Stimulated activated CD8-positive, alpha-beta memory T cell treated with anti-CD3 and anti-CD28 coated beads, Interleukin-4, amount 100 ng/mL, for 1 hour (primary cell): Measurements from ENCODE around the gene SLC38A3.

ENCODE experiments used
- DNase-seq, 2 donors: peaks; one replicate each; pipeline ENCODE4 v3.0.0-alpha.2; 2020; ENCODE audit warnings: low read depth in 2 of 2, low spot score in 1 of 2

Gene SLC38A3

DNA sequence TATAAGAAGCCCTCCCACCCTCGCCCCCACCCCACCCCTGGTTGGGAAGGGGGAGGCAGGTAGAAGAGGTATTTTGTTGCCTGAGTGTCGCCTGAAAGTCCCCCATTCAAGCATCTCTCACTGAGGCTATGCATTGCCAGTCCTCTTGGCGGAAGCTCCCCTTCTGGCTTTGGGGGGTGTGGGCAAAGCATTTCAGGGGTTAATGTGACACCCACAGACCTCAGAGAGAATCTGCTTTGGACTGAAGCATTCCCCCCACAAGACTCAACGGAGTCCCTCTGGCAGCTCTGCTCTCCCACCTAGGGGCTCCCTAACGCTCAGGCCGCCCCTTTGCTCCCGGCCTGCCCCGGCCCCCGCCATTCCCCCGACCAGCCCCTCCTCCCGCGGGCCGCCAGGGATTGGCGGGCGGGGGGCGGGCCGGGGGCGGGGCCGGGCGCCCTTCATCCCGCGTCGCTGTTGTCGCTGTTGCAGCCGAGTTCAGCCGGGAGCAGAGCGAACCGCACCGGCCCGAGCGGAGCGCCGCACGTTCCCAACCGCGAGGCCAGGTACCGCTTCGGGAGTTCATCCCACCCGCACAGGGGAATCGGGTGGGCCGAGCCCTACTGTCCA is at the start of gene SLC38A3:
Gene SLC38A3, plus strand, starts transcription at position 468 of the 609 bp plus-strand sequence. CDS start 8,929 bp downstream, outside the sequence.
- DNase-seq, result no peak

DNA sequence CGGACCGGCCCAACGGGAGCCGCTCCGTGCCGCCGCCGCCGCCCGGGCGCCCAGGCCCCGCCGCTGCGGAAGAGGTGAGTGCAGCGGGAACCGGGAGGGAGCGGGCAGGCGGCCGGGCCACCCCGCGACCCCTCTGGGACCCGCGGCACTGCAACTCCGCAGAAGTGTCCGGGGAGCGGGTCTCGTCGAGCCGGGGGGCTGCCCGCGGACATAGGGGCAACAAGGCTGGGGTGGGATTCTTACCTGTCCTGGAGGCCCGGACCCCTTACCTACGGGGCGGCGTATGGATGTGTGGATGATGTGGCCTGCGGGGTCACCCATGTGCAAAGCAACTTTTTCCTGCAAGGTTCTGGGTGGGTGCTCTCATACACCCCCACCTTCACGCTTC is 49.6 kb upstream of the SLC38A3 start:
- no peak for DNase-seq

DNA sequence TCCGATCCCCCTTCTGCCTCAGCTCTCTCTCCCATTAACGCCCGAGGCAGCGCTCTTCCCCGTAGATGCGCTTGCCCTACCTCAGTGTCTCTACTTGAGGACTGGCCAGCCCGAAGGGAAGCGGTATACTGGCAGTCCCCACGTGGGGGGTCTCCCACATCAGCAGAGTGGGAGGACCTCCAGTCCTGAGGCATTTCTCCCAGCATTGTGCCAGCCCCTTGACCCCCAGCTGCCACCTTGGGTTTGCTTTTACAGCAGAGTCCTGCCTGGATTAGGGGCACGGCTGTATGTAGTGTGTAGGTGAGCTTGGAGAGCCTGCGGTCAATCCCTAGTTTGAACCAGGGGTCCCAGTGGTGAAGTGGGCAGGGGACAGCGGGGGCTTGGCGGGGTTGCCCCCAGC is 49.2 kb upstream of the SLC38A3 start:
- no peak for DNase-seq

DNA sequence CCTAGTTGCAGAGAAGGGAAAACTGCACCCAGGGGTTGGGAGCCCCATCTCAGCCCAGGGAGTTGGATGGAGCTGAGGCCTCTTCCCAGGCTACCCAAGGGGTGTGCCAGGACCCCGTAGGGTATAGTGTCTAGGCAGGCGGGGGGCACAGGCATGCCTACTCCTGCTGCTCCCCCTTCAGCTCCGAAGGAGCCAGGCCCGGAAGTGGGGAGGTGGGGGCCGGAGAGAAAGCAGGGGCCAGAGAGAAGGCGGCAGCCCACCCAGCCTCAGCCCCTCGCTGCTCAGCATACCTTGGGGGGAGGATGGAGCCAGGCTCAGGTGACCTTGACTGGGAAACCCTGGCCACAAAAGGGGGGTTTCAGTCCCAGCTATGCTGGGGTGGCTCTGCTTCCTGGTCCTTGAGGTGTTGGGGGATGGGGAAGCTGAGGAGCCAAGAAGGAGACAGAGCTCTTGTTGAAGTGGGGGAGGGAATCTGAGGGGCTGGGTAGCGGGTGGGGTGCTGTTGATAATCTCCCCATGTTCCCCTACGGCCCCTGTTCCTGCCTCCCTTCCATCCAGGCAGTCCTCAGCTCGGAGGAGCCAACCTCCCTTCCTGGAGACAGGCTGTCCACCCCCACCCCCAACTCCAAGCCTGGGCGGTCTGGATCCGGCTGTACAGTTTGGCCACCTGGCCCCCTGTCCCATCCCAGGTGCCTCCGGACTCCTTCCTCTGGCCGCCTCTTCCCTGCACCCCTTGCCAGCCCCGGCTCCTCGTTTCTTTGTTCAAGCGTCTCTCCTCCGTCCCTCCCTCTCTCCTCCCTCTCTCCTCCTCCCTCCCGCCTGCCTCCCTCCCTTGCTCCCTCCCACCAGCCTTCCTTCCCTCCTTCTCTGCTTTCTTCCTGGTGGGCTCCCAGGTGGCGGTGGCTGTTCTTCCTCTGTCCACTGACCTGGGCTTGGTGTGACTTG is 48.2 kb upstream of the SLC38A3 start:
- DNase-seq, result no peak

DNA sequence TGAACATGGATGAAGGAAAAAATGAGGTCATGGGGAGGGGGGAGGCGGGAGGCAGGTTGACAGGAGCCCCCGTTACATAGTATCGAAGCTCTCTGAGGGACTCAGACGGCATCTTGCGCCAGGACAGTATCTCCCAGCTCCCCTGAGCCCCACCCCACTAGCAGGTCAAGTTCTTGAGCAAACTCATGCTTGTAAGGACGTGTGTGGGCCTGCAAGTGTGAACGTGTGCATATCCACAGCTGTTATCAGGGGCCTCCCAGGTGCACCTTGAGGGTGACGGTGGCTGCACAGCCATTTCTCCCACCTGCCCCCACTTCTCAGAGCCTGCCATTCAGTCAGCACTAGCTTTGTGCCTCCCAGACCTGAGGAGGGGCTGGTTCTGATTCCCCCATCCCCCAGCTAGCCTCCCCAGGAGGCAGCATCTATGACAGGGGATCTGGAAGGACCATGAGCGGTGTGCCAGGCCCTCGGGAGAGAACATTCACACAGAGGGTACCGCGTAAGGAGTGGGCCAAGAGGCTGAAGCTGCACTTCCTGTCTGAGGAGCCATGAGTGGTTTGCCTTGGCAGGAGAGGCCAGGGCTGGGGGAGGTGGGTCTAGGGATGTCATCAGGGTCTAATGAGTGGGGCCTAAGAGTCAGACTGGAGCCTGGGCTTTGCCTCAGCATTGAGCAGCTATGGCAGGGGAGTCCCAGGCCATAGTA is 47.1 kb upstream of the SLC38A3 start:
- no peak for DNase-seq

DNA sequence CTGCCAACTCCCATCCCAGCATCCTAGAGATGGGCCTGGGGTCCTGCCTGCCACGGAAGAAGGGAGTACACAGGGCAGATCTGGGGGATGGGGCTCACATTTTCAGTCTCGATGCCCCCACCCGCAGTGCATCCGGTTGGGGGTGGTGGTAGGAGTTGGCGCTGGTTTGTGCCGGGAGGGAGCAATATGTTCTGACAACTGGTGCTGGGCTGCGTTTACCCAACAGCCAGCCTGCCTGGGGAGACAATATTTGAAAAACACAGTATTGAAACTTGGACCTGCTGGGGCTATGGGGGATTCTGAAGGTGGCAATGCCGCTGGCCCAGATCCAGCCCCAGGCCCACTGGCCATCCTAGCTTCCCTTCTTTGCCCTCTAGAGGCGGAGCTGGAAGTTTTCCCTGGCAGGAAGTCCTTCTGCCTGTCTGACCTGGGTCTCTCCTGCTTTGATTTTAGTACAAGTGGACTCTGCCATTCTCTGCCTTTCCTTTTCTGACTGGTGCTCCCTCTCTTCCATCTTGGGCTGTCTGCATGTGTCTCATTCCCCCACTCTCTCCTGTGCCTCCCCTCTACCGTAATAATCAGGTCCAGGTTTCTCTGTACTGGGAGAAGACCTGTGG is 46.4 kb upstream of the SLC38A3 start:
- DNase-seq, result no peak

DNA sequence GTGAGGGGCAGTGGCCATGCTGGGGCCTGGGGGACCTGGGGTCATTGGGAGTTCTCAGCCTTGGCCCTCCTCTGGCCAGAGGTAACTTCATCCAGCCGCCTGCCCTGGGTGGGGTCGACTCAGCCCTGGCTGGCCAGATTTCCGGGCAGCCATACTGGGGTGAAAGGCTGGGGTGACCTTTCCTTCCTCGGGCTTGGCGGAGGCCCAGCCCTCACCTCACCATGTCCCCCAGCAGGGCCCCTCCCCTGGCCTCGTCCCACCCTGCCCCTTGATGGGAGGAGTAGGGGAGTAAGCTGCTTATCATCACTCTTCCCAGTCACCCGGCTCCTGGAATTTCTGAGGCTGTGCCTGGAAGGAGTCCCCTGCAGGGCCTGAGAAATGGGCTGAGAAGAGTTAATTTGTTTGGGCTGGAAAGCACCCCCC is 44.5 kb upstream of the SLC38A3 start:
- DNase-seq, result no peak

DNA sequence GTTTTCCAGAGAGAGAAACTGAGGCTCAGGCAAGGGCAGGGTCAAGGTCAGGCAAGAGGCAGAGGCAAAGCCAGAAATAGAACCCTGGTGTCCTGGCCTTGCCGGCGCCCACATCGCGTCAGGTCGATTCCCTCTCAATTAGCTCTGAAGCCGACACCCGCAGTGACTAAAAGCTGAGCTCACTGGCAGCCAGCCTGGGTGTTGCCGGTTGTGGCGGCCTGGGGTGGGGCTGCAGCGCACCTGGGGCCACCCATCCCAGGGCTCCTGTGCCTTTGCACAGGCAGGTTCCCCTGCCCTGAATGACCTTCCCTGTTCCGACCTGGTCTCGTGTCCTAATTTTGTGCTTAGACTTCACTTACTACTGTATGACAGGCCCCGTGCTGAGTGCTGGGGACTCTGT is 43.8 kb upstream of the SLC38A3 start:
- DNase-seq, result no peak

DNA sequence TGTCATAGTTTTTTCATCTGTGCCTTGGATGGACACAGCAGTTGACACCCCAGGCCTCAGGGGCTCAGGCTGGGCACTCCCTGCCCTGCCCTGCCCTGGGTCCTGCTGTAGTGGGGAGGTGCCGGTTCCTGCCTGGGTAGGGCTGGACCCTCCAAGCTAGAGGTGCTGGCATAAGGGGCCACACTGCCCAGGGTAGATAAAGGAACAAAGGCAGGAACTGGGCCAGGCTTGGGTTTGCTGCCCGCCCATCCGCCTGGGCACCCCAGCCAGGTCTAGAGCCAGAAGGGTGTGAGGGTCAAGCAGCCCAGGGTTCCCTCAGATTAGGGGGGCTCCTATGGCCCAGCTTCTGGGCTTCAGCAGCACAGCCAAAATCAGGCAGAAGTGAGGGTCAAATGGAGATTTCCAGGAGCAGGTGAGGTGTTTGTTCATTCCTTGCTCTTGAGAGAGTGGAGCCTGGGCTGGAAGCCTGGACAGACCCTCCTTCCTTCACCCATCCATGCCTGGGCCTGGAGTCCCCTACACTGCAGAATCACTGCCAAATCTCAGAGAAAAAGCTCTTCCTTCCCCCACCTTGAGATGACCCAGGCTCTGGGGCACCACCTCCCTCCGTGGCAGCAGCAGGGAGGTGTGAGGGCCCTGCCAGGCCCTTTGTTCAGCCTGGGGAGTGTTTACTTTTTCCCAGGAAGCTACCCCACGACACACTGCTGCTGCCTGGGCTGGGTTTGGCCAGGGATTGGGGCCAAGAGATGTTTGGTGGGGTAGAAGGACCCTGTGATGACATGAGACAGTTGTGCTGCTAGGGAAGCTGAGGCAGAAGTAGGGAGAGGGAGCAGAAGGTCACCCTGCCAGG is 42.8 kb upstream of the SLC38A3 start:
- DNase-seq, result no peak

DNA sequence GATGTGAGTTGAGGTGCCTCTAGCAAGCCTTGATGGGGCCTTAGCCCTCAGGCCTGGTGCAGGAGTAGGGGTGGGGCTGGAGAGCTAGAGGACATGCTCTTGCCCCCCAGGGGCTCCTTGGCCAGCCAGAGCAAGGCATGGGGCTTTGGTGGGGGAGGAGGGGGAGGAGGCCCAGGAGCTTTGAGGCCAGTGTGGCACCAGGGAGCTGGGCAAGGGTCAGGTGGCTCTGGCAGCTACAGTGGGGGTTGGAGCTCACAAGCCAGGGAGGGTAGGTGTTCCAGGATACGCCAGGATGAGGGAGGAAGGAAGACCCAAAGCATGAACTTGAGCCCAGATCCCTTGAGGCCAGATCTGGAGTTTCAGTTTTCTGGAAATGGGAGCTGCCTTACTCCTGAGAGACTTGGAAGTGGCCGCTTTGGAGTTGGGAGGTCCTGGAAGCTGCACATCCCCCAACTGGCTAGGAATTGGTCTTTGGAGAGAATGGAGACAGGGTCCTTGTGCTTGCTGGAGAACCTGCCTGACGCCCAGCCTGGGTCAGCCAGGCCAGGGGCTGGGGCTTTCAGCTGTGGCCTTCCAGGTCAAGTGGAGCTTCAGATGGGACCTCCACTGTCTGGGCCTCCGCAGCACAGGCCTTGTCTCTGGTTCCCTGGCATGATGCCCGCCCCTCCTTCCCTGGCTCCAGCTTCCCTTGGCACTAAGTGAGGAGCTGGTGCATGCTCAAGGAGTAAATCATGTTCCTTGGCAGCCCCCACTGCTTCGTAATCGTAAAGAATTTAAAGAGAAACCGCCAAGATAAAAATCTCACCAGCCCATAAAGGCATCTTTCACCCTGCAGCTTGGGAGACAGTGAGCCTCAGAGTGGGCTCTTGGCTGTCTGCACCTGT is 41.3 kb upstream of the SLC38A3 start:
- no peak for DNase-seq

DNA sequence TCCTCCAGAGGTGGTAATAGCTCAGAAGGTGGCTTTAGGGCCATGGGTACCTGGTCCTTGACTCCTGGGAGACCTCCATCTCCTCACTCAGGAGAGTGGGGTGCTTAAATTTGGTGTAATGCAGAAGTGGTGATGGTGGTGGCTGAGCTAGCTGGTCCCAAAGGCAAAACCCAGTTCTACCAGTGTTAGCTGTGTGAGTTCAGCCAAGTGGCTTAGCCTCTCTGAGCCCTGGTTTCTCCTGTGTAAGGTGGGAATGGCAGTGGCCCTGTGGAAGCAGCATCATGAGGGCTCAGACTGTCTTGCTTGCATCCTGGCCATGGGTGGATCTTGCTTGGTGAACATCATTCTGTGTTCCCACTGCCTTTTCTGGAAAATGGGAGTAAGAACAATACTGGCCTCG is 40.6 kb upstream of the SLC38A3 start:
- DNase-seq, result no peak

DNA sequence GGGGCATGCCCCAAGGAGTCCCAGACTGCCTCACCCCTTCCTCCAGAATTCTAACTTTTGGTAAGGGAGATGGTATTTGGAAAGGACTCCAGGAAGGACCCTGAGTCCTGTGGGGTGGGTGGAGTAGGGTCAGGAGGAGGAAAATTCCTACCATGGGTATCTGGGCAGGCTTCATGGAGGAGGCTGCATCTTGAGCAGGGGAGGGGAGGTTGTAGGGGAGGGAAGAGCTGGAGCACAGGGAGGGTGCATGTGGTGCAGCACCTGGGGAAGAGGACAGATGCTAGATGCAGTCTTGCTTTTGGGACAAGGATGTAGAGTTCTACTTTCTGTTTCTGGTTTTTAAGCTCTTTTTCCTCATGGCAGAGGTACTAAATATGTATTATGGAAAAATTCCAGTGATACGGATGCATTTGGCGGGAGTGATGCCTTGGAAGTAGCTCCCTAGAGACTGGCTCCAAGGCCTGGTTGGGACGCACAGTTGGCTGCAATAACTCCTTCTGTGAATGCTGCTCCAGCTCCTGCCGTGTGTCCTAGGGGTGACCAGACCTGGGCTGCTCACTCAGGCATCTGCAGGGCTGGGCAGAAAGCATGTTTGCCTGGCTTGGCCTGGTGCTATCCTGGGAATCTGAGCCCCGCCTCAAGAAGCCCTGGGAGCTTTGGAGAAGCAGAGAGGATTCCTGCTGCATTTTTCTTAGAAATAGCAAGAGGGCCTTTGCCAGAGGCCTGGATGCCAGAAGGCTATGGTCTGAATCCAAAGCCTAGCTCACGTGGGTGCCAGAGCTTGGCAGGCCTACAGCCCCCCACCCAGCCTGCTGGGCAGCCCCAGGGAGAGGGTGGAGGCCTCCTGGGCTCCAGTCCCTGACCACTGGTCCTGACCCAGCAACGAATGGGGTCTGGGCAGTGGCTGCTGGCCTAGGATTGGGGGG is 39.8 kb upstream of the SLC38A3 start:
- no peak for DNase-seq

DNA sequence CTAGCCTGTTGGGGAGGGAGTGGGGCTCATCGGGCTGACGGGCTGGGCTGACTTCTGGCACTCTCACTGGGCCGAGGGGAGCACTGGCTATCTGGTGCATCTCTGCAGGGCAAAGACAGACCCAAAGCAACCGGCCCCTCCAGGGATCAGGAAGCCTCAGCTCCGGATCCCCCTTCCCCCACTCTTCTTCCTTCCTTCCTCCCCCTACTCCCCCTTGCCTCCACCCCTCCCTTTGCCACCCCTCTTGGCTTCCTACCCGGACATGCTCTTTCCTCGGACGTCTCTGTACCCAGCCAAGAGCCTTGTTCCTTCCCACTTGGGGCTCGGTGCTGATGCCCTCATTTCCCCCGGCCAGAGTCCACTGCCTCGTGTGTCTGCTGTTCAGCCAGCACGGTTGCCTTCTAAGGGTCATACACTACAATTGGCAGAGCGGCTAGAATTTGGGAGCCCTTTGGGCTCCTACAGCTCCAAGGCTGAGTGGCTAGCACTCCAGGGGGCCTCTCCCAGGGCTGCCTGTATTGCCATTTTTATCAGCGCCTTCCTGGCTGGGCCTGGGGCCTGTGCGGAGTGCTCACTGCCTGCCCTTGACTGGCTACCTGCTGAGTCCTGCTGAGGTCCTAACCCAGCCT is 39.0 kb upstream of the SLC38A3 start:
- DNase-seq, result no peak

DNA sequence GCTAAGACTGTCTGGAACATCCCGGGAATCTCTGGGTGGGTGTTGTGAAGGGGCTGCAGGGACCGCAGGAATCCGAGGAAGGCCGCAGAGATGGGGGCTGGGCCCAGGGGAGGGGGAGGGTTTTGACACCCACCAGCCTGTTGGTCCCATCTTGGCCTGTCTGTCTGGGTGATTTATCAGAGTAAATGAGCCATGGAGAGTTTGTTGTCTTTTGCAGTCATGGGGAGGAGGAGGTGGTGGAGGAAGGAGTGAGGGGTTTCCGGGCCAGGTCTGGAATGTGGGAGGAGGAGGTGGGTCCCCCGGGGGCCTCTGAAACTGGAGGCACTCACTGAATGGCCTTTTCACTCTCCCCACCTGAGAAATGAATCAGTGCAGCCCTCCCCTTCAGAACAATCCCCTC is 38.5 kb upstream of the SLC38A3 start:
- no peak for DNase-seq

DNA sequence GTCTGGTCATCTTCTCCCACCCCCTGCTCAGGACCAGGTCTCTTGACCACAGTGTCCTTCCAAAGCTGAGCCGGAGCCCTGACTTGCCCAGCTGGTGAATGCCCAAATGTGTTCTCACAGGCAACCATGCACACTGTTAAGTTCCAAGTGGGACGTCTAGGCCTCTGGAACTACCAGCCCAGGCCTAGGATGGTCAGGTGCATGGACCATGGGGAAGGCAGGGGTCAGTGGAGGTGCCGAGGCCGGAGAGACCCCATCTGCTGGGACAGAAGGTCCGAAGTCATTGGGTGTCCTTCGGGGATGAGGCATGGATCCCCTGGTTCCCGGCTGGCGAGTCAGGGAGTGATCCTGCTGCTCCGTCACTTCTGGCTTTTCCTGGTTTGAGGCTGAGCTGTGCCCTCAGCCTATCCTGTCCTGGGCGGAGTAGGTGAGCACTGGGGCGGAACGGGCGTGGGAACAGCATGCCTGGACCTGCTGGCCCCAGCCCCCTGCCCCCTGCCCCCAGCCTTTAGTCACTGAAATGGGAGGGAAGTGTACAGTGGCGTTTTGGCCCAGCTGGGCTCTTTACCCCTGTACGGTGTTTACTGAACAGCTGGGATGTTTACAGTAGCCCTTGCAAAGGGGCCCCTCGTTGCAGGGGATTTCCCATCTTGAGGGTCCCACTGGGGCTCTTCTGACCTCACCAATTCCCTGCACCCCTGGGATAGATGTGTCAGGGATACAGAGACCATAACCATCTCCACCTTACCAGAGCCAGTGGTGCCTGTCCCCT is 37.8 kb upstream of the SLC38A3 start:
- DNase-seq, result no peak

DNA sequence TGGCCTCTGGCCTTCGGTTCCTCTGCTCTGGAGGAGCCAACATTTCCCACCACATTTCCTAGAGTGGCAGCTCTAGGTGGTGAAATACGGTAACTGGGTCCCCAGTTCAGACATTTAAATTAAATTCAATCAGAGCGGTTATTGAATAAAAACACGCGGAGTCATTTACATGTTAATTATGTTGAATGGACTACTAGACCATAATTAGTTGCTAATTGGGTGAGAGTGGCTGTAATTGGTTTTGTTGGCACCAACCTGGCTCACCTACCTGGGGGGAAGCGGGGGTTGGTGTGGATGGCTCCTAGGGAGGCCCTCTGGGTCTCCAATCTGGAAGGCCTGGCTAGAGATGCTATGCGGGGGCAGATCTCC is 37.2 kb upstream of the SLC38A3 start:
- no peak for DNase-seq

DNA sequence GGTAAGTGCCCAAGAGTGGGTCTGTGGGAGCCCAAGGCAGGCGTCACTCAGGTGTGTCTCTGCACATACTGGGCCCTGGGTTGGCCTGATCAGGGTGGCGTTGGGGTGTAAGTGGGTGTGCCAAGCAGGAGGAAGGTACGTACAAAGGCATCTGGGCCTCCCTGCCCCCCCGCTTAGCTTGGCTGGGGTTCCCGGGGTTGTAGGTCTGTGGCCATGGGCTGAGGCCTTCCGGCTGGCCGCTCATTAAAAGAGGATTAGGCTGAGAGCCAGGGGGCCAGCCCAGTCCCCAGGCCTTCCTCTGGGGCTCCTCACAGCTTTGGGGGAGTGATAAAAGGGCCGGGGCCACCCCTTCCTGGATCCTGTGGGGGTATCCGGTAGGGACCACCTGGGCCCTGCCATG is 36.7 kb upstream of the SLC38A3 start:
- no peak for DNase-seq
